ENCODE data around the gene UMOD. TPM values are rescaled to one million over a fixed set of nuclear protein-coding genes. Genes with fewer than 3 reads are reported as not detected.

Gene UMOD
- polyA plus RNA-seq, 3 donors = not detected

- no peak overlapping the region for H3K27ac Mint-ChIP-seq
- intact Hi-C loops (cut with micrococcal nuclease) = no loop called here
Measured at GRCh38 chr16:20393801-20394577, 41.5 kb upstream of the UMOD start.

DNA sequence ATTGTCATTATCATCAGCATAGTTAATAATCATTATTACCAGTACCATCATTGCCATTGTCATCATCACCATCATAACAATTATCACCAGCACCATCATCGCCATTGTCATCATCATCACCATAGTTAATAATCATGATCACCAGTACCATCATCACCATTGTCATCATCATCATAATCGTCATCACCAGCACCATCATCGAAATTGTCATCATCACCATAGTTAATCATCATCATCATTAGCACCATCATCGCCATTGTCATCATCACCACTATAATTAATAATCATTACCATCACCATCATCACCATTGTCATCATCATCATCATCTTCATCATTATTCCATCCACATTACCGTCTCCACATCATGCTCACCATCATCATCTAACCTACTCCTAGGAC lies 38.5 kb upstream of the UMOD start:
- no peaks in the 10 kb centered on the region for H3K79me2 ChIP-seq (ENCODE audit: insufficient read depth, low read length)
- H3K36me3 Mint-ChIP-seq = no peaks in the 10 kb centered on the region
- intact Hi-C loops (cut with micrococcal nuclease) = no loop called here
- no peaks in the 10 kb centered on the region for H3K36me3 ChIP-seq (replicated peaks in 1 of 2; ENCODE audit: control insufficient read depth in 1 of 2, insufficient read depth in 2 of 2, low read length in 2 of 2)
- H3K4me3 ChIP-seq (replicated peaks in 1 of 3; ENCODE audit: low read depth in 2 of 3, low read length in 3 of 3) = no peak overlapping the region
- DNase-seq = no peak
- 93% methylated on average over 4 of the region's 5 CpGs for WGBS (ENCODE audit: insufficient coverage)
- no peak overlapping the region for H3K27ac Mint-ChIP-seq
- H3K27me3 ChIP-seq (ENCODE audit: control insufficient read depth in 2 of 2, insufficient read depth in 2 of 2, low read length in 2 of 2) = no peaks in the 10 kb centered on the region
- no peak overlapping the region for H2AFZ ChIP-seq (ENCODE audit: insufficient read depth, low read depth, low read length, poor library complexity, severe bottlenecking)
- TF ChIP-seq CTCF (IDR thresholded peaks at IDR 0.05) = no peak
- peaks cover 9 to 18% (median 14%) of the 10 kb centered on the region in 3 donors for H3K27me3 Mint-ChIP-seq (ENCODE audit: low read depth in 3 of 3)
- no peaks in the 10 kb centered on the region for H4K20me1 ChIP-seq (ENCODE audit: insufficient read depth, low read length)
- H3K4me3 Mint-ChIP-seq = no peak overlapping the region
- no peaks in the 10 kb centered on the region for H3K9me3 ChIP-seq (replicated peaks in 1 of 2; ENCODE audit: control insufficient read depth in 1 of 2, insufficient read depth in 1 of 2, low read length in 2 of 2)
- H3K4me2 ChIP-seq (replicated peaks; ENCODE audit: extremely low read depth, low read length, poor library complexity, severe bottlenecking) = no peak overlapping the region
- no peak overlapping the region for H3K27ac ChIP-seq (ENCODE audit: low read depth in 1 of 2, low read length in 2 of 2)
- H3K9me3 Mint-ChIP-seq = no peaks in the 10 kb centered on the region
- H3K9ac ChIP-seq (ENCODE audit: insufficient read depth, low read length, poor library complexity, severe bottlenecking) = no peak overlapping the region
- no peaks in the 10 kb centered on the region for H3K4me1 Mint-ChIP-seq
- no peaks in the 10 kb centered on the region for H3K4me1 ChIP-seq (ENCODE audit: control insufficient read depth in 1 of 2, insufficient read depth in 2 of 2, low read length in 2 of 2)

More at GRCh38 chr16:20393801-20394577, 41.5 kb upstream of the UMOD start:
- no peak overlapping the region for H3K4me3 ChIP-seq (replicated peaks in 1 of 3; ENCODE audit: low read depth in 2 of 3, low read length in 3 of 3)
- no peak overlapping the region for H3K4me3 Mint-ChIP-seq
- peaks cover 0 to 7% (median 0%) of the 10 kb centered on the region in 3 donors for H3K27me3 Mint-ChIP-seq (ENCODE audit: low read depth in 3 of 3)
- H3K4me2 ChIP-seq (replicated peaks; ENCODE audit: extremely low read depth, low read length, poor library complexity, severe bottlenecking) = no peak overlapping the region
- no peaks in the 10 kb centered on the region for H3K79me2 ChIP-seq (ENCODE audit: insufficient read depth, low read length)
- no peaks in the 10 kb centered on the region for H4K20me1 ChIP-seq (ENCODE audit: insufficient read depth, low read length)
- no peak overlapping the region for H2AFZ ChIP-seq (ENCODE audit: insufficient read depth, low read depth, low read length, poor library complexity, severe bottlenecking)
- 50% methylated on average over 1 of the region's 2 CpGs for WGBS (ENCODE audit: insufficient coverage)
- no peaks in the 10 kb centered on the region for H3K4me1 Mint-ChIP-seq
- no peak for TF ChIP-seq CTCF (IDR thresholded peaks at IDR 0.05)
- H3K4me1 ChIP-seq (ENCODE audit: control insufficient read depth in 1 of 2, insufficient read depth in 2 of 2, low read length in 2 of 2) = no peaks in the 10 kb centered on the region
- H3K36me3 Mint-ChIP-seq = no peaks in the 10 kb centered on the region
- no peak overlapping the region for H3K27ac ChIP-seq (ENCODE audit: low read depth in 1 of 2, low read length in 2 of 2)
- H3K9me3 ChIP-seq (replicated peaks in 1 of 2; ENCODE audit: control insufficient read depth in 1 of 2, insufficient read depth in 1 of 2, low read length in 2 of 2) = no peaks in the 10 kb centered on the region
- no peak for DNase-seq
- no peaks in the 10 kb centered on the region for H3K27me3 ChIP-seq (ENCODE audit: control insufficient read depth in 2 of 2, insufficient read depth in 2 of 2, low read length in 2 of 2)
- no peaks in the 10 kb centered on the region for H3K9me3 Mint-ChIP-seq
- H3K9ac ChIP-seq (ENCODE audit: insufficient read depth, low read length, poor library complexity, severe bottlenecking) = no peak overlapping the region
- no peaks in the 10 kb centered on the region for H3K36me3 ChIP-seq (replicated peaks in 1 of 2; ENCODE audit: control insufficient read depth in 1 of 2, insufficient read depth in 2 of 2, low read length in 2 of 2)
